Iris pigment epithelial cell (primary cell): ENCODE data around the gene LSAMP.
A peak's percentile ranks its signal among the peaks of the same experiment; 100 is the strongest.

ENCODE experiments used
- DNase-seq: peaks from one replicate; pipeline ENCODE4 v3.0.0-alpha.2; 2011; ENCODE audit warnings: low read depth

LSAMP gene

GRCh38 chr3:115836944-115837343 is 608.3 kb downstream of the LSAMP start:
- DNase-seq, result peak; percentile 38

- peak; percentile 1 for DNase-seq
Measured at GRCh38 chr3:115835946-115836345, 609.3 kb downstream of the LSAMP start.

GRCh38 chr3:115834068-115834467 is 611.2 kb downstream of the LSAMP start:
- DNase-seq, result peak; percentile 87

- DNase-seq, result peak; percentile 11
Measured at GRCh38 chr3:115833074-115833473, 612.2 kb downstream of the LSAMP start.

GRCh38 chr3:115832265-115832664 is 613.0 kb downstream of the LSAMP start:
- DNase-seq, result no peak

GRCh38 chr3:115831864-115832263 is 613.4 kb downstream of the LSAMP start:
- no peak for DNase-seq

- DNase-seq, result no peak
Measured at GRCh38 chr3:115830764-115831395, 614.4 kb downstream of the LSAMP start.

GRCh38 chr3:115828401-115828800 is 616.9 kb downstream of the LSAMP start:
- DNase-seq, result no peak

- no peak for DNase-seq
Measured at GRCh38 chr3:115827495-115827894, 617.8 kb downstream of the LSAMP start.

- peak; percentile 75 for DNase-seq
Measured at GRCh38 chr3:115825046-115825445, 620.2 kb downstream of the LSAMP start.

- no peak for DNase-seq
Measured at GRCh38 chr3:115823083-115823482, 622.2 kb downstream of the LSAMP start.

- no peak for DNase-seq
Measured at GRCh38 chr3:115822579-115822978, 622.7 kb downstream of the LSAMP start.

GRCh38 chr3:115819785-115820384 is 625.4 kb downstream of the LSAMP start:
- peak; percentile 85 for DNase-seq

- peak; percentile 53 for DNase-seq
Measured at GRCh38 chr3:115814778-115815380, 630.4 kb downstream of the LSAMP start.

GRCh38 chr3:115814006-115814405 is 631.3 kb downstream of the LSAMP start:
- DNase-seq, result no peak

GRCh38 chr3:115808816-115809215 is 636.5 kb downstream of the LSAMP start:
- DNase-seq, result no peak

- no peak for DNase-seq
Measured at GRCh38 chr3:115808244-115808643, 637.0 kb downstream of the LSAMP start.

GRCh38 chr3:115806501-115806900 is 638.8 kb downstream of the LSAMP start:
- peak; percentile 56 for DNase-seq

- DNase-seq, result no peak
Measured at GRCh38 chr3:115805520-115805919, 639.8 kb downstream of the LSAMP start.

GRCh38 chr3:115804713-115805119 is 640.6 kb downstream of the LSAMP start:
- peak; percentile 88 for DNase-seq

GRCh38 chr3:115804200-115804599 is 641.1 kb downstream of the LSAMP start:
- DNase-seq, result no peak

GRCh38 chr3:115803661-115804060 is 641.6 kb downstream of the LSAMP start:
- DNase-seq, result no peak

GRCh38 chr3:115800489-115801075 is 644.7 kb downstream of the LSAMP start:
- peak; percentile 54 for DNase-seq
